Glutamatergic neuron (in vitro differentiated cells): ENCODE measurements around the gene DAB2IP. TPM values are rescaled to one million over a fixed set of nuclear protein-coding genes. Genes with fewer than 3 reads are reported as not detected.
"Not testable (repeated sequence)": the region's sequence is repeated elsewhere in the genome, so short reads cannot be mapped to it uniquely, and the experiment has no call there.

Source experiments
- DNase-seq: peaks from one replicate; pipeline ENCODE4 v3.0.0; 2022
- H3K27ac Mint-ChIP-seq: one replicate; pipeline ENCODE4 v1.8.0; 2020; ENCODE audit warnings: mild to moderate bottlenecking, mixed read lengths, inconsistent platforms; ENCODE audit not compliant: unreplicated experiment
- H3K27me3 Mint-ChIP-seq: one replicate; pipeline ENCODE4 v1.8.0; 2020; ENCODE audit warnings: mild to moderate bottlenecking, moderate library complexity, mixed read lengths, inconsistent platforms; ENCODE audit not compliant: unreplicated experiment
- H3K36me3 Mint-ChIP-seq: one replicate; pipeline ENCODE4 v1.8.0; 2020; ENCODE audit warnings: mild to moderate bottlenecking, mixed read lengths, inconsistent platforms; ENCODE audit not compliant: unreplicated experiment
- H3K4me1 Mint-ChIP-seq: one replicate; pipeline ENCODE4 v1.8.0; 2020; ENCODE audit warnings: mild to moderate bottlenecking, low read depth, mixed read lengths, inconsistent platforms; ENCODE audit not compliant: unreplicated experiment
- H3K4me3 Mint-ChIP-seq: one replicate; pipeline ENCODE4 v1.8.0; 2020; ENCODE audit warnings: mild to moderate bottlenecking, mixed read lengths, inconsistent platforms; ENCODE audit not compliant: unreplicated experiment
- H3K9me3 Mint-ChIP-seq: one replicate; pipeline ENCODE4 v1.8.0; 2020; ENCODE audit warnings: mild to moderate bottlenecking, moderate library complexity, mixed read lengths, inconsistent platforms; ENCODE audit not compliant: unreplicated experiment
- total RNA-seq: library from RNA; stranded (reverse); fragmentation: NEBNext Ultra II Directional; extraction: Animal tissue kit (Norgen Biotek cat#: 25700); gene quantifications from one replicate; pipeline ENCODE4 v1.2.1, GENCODE V29; 2021; ENCODE audit not compliant: unreplicated experiment
- TF ChIP-seq, protein P1 (sequence below): fragments of 200-600 bp; sonication (generic); IDR thresholded peaks from one replicate; pipeline ENCODE4 v1.5.0; 2021; ENCODE audit not compliant: partially characterized antibody, unreplicated experiment

DAB2IP gene
- total RNA-seq, 1 donor from 2014 or later: 32.9 TPM

DNA sequence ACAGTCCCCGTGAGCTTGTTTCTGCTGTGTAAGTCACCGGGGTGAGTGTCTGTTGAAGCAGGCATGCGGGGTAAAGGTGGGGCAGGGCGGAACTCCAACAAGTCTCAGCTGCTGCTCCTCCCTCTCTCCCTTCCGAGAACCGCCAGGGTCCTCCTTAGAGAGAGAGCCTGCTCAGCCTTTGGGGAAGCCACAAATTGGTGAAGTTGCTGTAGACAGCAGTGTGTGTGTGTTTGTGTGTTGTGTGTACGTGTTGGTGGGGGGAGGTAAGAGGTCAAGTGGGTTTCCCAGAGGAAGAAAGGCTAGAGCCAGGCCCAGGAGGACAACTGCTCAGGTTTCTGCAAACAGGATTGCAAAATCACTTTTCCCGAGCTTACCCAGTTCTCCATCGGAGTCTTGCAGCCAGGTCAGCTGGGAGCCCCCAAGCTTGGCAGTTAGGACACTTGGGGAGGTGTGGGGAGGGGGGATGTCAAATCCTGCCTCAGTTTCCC lies 38.9 kb upstream of the DAB2IP start:
- Mint-ChIP-seq H3K27me3 (peaks cover 2% of the 10 kb centered on the region), H3K27ac (no peak overlapping the region), H3K9me3 (no peaks in the 10 kb centered on the region), H3K4me3 (no peak overlapping the region), H3K4me1 (peaks cover 6% of the 10 kb centered on the region), H3K36me3 (no peaks in the 10 kb centered on the region)
- TF ChIP-seq, protein P1, sequence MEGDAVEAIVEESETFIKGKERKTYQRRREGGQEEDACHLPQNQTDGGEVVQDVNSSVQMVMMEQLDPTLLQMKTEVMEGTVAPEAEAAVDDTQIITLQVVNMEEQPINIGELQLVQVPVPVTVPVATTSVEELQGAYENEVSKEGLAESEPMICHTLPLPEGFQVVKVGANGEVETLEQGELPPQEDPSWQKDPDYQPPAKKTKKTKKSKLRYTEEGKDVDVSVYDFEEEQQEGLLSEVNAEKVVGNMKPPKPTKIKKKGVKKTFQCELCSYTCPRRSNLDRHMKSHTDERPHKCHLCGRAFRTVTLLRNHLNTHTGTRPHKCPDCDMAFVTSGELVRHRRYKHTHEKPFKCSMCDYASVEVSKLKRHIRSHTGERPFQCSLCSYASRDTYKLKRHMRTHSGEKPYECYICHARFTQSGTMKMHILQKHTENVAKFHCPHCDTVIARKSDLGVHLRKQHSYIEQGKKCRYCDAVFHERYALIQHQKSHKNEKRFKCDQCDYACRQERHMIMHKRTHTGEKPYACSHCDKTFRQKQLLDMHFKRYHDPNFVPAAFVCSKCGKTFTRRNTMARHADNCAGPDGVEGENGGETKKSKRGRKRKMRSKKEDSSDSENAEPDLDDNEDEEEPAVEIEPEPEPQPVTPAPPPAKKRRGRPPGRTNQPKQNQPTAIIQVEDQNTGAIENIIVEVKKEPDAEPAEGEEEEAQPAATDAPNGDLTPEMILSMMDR: no peak
- DNase-seq: no peak

DNA sequence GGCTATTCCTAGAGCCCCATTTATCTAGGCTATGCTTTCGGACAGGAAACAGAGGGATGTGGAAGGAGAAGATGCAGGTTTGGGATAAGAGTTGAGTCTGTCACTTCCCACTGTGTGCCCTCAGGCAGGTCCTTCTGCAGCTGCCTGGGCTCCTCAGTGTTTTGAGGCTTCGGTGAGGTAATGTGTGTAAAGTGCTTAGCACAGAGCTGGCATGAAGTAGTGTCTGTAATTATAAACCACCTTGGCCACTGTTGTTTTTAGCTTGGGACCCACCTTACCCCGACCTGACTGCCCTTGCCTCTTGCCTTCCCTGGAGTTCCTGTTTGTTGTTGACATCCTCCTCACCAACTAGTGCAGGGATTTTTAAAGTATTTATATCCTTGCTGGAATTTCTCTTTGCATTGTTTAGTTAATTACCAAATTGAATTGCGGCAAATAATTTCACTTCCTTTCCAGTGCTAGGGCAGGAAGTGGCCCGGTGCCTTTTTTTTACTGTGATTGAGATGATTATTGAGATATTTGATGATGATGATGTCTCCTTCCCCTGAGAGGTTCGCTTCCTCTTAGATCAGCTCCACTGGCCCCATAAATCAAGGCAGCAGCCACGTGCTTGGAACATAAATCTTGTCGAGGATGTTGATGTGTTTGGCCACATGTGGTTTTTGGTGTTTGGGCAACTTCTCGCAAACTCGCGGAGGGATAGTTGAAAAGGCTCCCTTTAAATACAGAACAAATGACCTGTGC lies 38.3 kb upstream of the DAB2IP start:
- Mint-ChIP-seq H3K27ac (no peak overlapping the region), H3K36me3 (no peaks in the 10 kb centered on the region), H3K27me3 (peaks cover 2% of the 10 kb centered on the region), H3K9me3 (no peaks in the 10 kb centered on the region), H3K4me1 (peaks cover under 1% of the 10 kb centered on the region), H3K4me3 (no peak overlapping the region)
- no peak for DNase-seq
- TF ChIP-seq, protein P1: no peak

DNA sequence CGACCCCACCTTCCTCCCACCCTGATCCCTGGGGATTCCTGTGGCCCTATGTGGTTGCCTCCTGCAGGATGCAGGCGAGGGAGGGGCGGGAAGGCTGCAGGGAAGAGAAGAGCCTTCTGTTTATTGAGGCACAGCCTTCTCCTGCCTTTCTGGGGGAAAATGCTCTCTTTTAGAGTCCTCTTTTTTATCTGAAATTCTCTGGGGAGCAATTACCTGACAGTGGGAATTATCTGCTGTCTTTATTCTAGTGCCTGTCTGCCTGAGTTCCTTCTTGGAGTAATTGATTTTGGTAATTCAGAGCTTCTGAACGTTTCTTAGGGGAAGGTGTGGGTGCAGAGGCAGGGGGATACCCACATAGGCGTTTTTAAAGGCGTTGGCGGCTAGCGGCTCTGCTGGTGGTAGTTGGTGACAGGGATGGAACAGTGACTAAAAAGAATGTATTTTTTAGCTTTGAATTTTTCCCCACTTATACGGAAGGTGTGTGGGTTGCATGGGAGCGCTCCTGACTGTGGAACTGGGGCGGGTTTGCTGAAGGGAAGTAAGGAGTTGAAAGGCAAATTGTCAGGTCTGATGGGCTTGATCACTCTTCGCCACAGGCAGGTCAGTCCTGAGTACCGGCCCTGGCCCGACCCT lies 35.2 kb upstream of the DAB2IP start:
- no peaks in the 10 kb centered on the region for H3K36me3 Mint-ChIP-seq
- no peaks in the 10 kb centered on the region for H3K4me1 Mint-ChIP-seq
- TF ChIP-seq, protein P1: no peak
- no peaks in the 10 kb centered on the region for H3K9me3 Mint-ChIP-seq
- no peak overlapping the region for H3K27ac Mint-ChIP-seq
- H3K27me3 Mint-ChIP-seq: peaks cover 2% of the 10 kb centered on the region
- H3K4me3 Mint-ChIP-seq: no peak overlapping the region
- DNase-seq: no peak

DNA sequence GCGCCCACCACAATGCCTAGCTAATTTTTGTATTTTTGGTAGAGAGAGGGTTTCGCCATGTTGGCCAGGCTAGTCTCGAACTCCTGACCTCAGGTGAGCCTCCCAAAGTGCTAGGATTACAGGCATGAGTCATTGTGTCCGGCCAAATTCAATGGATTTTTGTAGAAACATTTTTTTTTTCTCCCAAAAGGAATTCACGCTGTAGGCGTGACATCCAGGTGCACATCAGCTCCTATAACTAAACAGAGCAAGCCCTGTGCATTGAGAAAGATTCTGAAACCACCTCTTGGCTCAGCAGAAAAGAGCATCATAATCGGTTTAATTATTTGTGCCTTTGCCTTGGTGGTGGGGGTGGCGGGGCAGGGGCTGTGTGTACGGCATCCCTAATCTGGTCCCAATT lies 32.9 kb upstream of the DAB2IP start:
- no peak for DNase-seq
- H3K4me1 Mint-ChIP-seq: no peaks in the 10 kb centered on the region
- peaks cover 2% of the 10 kb centered on the region for H3K27me3 Mint-ChIP-seq
- TF ChIP-seq, protein P1: no peak
- H3K36me3 Mint-ChIP-seq: no peaks in the 10 kb centered on the region
- H3K9me3 Mint-ChIP-seq: no peaks in the 10 kb centered on the region
- H3K27ac Mint-ChIP-seq: no peak overlapping the region
- H3K4me3 Mint-ChIP-seq: no peak overlapping the region

DNA sequence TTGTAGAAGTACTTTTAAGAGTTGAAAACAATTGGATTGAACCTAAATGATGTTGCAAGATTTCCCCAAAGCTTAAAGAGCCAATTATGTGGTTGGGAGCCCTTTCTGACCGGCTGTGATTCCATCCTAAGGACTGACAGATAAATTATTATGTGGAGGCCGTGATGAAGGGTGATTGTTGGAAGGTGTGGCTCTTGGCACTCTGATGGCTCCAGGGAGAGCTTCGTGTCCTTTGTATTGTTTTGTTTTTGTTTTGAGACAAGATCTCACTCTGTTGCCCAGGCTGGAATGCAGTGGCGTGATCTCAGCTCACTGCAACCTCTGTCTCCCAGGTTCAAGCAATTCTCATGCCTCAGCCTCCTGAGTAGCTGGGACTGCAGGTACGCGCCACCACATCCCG lies 32.5 kb upstream of the DAB2IP start:
- not testable (repeated sequence) for H3K27ac Mint-ChIP-seq, H3K36me3 Mint-ChIP-seq, H3K4me3 Mint-ChIP-seq, DNase-seq, H3K9me3 Mint-ChIP-seq, H3K27me3 Mint-ChIP-seq, H3K4me1 Mint-ChIP-seq
